T-helper 2 cell (primary cell): ENCODE results near the gene ZFP92.
"Not testable (repeated sequence)": the region's sequence is repeated elsewhere in the genome, so short reads cannot be mapped to it uniquely, and the experiment has no call there.

Experiments used
- DNase-seq, 5 experiments: peaks; one replicate each; pipeline versions ENCODE4 v3.0.0 to v3.0.0-alpha.2; 2012 to 2022
- total RNA-seq, 2 donors: gene quantifications; one replicate each; lab custom pipeline; 2026; lab: John Stamatoyannopoulos, UW

ZFP92 gene, protein sequence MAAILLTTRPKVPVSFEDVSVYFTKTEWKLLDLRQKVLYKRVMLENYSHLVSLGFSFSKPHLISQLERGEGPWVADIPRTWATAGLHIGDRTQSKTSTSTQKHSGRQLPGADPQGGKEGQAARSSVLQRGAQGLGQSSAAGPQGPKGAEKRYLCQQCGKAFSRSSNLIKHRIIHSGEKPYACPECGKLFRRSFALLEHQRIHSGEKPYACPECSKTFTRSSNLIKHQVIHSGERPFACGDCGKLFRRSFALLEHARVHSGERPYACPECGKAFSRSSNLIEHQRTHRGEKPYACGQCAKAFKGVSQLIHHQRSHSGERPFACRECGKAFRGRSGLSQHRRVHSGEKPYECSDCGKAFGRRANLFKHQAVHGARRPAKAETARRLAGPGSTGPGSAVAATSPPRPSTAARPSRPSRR
- total RNA-seq = 0.34 to 0.94 reads per million in 2 donors

- peak in 3 of 5 experiments; percentile 9 to 50 (median 13) for DNase-seq
Observed at GRCh38 chrX:153411255-153411987, at the start of gene ZFP92. TSS of gene ZFP92 (plus strand) at chrX:153411472. CDS start at chrX:153418323, 6,851 bp downstream.

- DNase-seq = no peak
Observed at GRCh38 chrX:153361781-153362397, 49.4 kb upstream of the ZFP92 start.

DNA sequence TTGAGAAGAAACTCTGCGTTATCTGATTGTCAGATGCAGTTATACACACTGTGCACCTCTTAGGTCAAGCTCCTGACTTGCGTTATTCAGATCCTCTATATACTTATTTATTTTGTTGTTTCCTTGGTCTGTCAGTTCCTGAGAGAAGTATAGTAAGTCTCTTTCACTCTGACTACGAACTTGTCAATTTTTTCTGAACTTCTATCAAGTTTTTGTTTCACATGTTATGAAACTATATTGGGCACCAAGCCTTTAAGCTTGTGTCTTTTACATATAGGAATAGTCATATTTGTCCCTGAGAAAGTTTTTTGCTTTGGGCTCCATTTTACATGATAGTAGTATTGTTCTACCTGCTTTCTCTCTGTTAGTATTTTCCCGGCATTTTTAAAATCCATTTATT, 45.6 kb upstream of the ZFP92 start:
- peak in 1 of 5 experiments; percentile 38 for DNase-seq

- no peak for DNase-seq
Observed at GRCh38 chrX:153366119-153366518, 45.2 kb upstream of the ZFP92 start.

- DNase-seq = no peak
Observed at GRCh38 chrX:153366878-153367538, 44.3 kb upstream of the ZFP92 start.

- DNase-seq = peak in 1 of 5 experiments; percentile 52
Observed at GRCh38 chrX:153370293-153371055, 40.8 kb upstream of the ZFP92 start.

DNA sequence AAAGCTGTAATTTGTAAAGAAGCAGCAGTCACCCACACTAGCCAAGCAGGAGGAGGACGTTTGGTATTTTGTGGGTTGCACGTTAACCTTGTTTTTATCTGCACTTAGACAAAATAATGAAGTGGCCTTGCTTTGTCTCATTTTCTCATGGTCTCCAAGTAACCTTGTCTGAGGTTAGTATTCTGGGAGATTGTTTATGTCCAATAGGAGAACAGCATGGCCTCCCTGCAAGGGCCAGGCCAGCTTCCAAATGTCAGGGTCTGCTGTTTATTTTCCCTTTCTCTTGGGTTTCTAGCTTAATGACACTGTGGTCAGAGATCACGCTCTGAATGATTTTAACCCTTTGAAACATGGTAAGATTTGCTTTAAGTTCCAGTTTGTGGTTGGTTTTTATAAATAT, 40.0 kb upstream of the ZFP92 start:
- DNase-seq = no peak

GRCh38 chrX:153372949-153373348, 38.3 kb upstream of the ZFP92 start:
- DNase-seq = no peak

- DNase-seq = no peak
Observed at GRCh38 chrX:153374426-153374825, 36.8 kb upstream of the ZFP92 start.

DNA sequence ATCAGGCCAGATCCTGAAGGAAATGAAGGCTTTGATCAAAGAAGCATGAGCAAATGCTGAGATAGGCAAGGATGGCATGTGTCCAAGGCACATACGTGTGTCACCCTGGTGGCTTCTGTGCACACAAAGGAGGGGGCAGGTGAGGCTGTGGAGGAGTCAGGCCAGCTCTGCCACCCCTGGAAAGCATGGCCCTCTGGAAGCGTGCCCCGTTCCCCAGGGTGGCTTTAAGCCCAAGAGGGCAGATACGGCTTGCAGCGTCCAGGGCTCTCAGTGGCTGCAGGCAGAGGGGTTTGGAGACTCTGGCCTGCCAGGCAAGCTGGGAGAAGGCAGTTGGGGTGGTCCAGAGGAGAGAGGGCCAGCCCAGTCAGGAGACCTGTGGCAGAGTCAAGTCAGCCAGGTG, 35.7 kb upstream of the ZFP92 start:
- DNase-seq = no peak

DNA sequence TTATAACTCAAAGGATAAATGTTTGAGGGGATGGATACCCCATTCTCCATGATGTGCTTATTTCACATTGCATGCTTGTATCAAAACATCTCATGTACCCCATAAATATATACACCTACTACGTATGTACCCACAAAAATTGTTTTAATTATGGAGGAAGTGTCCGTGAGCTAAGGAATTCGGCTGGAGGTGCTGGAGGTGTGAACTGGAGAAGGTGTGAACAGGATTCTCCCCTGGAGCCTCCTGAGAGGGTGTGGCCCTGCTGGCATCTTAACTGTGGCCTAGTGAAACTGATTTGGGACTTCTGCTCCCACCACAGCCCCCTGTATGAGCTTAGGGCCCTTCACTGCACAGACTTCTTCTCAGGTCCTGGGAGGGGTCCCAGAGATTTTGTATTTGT, 33.5 kb upstream of the ZFP92 start:
- no peak for DNase-seq

- DNase-seq = no peak
Observed at GRCh38 chrX:153378607-153379006, 32.7 kb upstream of the ZFP92 start.

- DNase-seq = no peak
Observed at GRCh38 chrX:153379508-153379907, 31.8 kb upstream of the ZFP92 start.

DNA sequence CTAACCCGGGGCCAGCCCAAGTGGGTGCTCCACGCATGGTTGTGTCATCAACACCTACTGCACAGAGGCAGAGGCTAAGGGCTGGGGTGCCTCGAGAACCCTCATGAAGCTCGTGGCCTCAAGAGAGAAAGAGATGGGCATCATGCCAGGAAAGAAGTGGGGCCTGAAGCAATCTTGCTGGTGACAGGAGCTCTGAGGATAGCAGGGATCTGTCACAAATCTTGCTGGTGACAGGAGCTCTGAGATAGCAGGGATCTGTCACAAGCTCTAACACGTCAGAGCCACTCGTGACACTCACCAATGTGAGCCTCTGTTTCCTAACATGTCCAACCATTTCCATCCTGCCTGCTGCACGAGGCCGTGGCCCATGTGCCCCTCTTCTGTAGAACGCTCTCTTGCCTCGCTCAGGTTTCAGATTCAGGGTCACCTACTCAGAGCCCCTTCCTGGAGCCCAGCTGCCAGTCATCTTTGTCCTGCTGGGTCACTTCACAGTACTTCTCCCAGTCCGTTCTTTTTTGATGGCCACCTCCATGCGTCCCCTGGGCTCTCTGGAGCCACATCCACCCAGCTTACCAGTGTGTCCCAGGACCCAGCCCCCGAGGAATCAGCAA, 31.2 kb upstream of the ZFP92 start:
- no peak for DNase-seq

DNA sequence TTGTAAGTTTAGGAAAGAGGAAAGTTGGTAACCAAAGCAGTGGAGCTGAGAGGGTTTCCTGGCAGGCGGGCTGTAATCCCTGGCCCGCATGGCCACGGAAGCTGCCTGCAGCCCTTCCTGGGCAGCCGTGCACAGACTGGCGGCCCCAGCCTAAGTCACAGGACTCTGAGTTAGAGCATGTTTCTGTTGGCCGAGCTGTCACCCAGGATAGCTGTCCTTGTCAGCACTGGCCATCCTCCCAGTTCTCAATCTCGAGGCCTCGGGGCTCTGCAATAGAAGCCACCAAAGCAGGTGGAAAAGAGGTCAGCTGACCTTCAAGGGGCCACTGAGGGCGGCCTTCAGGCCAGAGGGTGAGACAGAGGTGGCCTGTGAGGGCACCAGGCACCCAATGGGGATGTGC, 30.6 kb upstream of the ZFP92 start:
- DNase-seq = no peak

GRCh38 chrX:153381684-153382532, 29.4 kb upstream of the ZFP92 start:
- DNase-seq = peak in 1 of 5 experiments; percentile 50

DNA sequence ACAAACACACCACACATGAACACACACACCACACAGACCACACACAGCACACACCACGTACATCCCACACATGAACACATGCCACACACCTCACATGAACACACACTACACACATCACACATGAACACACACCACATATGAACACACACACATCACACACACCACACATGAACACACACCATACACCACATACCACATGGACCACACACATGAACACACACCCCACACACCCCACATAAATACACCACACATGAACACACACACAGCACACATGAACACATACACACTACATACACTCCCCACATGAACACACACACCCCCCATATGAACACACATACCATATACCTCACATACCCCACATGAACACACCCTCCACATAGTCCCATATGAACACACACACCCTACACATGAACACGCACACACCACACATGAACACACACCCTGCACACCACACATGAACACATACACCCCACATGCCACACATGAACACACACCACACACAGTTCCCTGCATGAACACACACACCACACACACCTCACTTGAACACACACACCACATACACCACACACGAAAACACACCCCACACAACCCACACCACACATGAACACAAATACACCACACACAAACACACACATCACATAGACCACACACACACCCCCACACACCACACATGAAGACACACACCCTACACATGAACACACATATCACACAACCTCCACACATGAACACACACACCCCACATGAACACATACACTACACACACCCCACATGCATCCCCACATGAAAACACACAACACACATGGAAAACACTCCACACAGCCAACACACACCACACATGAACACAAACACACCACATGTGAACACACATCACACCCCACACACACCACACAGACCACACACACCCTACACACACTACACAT, 28.4 kb upstream of the ZFP92 start:
- DNase-seq = no peak

- no peak for DNase-seq
Observed at GRCh38 chrX:153384390-153384789, 26.9 kb upstream of the ZFP92 start.

DNA sequence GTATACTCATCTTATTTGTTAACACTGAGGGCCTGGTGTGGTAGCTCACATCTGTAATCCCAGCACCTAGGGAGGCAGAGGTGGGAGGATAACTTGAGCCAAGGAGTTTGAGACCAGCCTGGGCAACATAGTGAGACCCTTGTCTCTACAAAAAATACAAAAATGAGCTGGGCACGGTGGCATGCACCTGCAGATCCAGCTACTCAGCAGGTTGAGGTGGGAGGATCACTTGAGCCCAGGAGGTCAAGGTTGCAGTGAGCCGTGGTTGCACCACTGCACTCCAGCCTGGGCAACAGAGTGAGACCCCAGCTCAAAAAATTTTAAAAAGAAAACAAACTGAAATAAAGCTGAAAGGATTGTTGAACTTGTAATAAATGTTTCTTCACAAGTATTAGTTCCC, 26.3 kb upstream of the ZFP92 start:
- DNase-seq = not testable (repeated sequence)

- DNase-seq = no peak
Observed at GRCh38 chrX:153386097-153386496, 25.2 kb upstream of the ZFP92 start.
